C4-2B (cell line): ENCODE data around the gene KCNAB2.

Experiments used
- ZFX ChIP-seq: fragments of 450-650 bp; IDR thresholded peaks from 2 replicates; pipeline ENCODE4 v1.6.1; 2017
- TF ChIP-seq, protein P1 (sequence below): fragments of 450-650 bp; conservative IDR thresholded peaks from 2 replicates; pipeline ENCODE4 v1.5.1; 2017; ENCODE audit warnings: mild to moderate bottlenecking

DNA sequence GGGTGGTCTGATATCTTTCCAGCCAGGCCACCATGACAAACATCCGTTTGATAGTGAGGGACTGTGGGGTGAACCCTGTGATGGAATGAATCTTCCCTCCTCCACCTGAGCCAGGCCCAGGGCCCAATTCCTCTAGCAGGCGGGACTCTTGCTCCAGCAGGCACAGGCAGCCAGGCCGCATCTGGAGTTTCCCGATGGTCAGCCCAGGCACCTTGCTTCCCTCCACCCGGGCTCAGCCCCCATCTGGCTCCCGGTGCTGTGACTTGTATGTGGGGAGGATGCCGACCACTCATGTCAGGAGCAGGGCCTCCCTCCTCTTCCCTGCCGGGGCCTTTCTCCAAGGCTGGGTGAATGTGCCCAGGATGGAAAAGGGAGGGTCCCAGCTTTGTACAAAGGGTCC, 21.0 kb downstream of the KCNAB2 start:
- TF ChIP-seq, protein P1, sequence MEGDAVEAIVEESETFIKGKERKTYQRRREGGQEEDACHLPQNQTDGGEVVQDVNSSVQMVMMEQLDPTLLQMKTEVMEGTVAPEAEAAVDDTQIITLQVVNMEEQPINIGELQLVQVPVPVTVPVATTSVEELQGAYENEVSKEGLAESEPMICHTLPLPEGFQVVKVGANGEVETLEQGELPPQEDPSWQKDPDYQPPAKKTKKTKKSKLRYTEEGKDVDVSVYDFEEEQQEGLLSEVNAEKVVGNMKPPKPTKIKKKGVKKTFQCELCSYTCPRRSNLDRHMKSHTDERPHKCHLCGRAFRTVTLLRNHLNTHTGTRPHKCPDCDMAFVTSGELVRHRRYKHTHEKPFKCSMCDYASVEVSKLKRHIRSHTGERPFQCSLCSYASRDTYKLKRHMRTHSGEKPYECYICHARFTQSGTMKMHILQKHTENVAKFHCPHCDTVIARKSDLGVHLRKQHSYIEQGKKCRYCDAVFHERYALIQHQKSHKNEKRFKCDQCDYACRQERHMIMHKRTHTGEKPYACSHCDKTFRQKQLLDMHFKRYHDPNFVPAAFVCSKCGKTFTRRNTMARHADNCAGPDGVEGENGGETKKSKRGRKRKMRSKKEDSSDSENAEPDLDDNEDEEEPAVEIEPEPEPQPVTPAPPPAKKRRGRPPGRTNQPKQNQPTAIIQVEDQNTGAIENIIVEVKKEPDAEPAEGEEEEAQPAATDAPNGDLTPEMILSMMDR: no peak
- no peak for TF ChIP-seq ZFX
